Keratinocyte (primary cell): Measurements from ENCODE around the gene TMPRSS4.

Experiments used
- CTCF ChIP-seq, 3 experiments: IDR thresholded peaks in 1 of 3; conservative IDR thresholded peaks in 1 of 3; optimal IDR thresholded peaks in 1 of 3; 2 replicates in 2 of 3; 3 replicates in 1 of 3; pipeline versions ENCODE3 to v1.5.1; 2011; ENCODE audit warnings: low read length in 3 of 3, mild to moderate bottlenecking in 3 of 3, moderate library complexity in 2 of 3, control low read depth in 1 of 3, inconsistent platforms in 1 of 3; ENCODE audit not compliant: insufficient read depth in 2 of 3; ENCODE audit errors: extremely low read depth in 1 of 3
- EZH2 ChIP-seq: IDR thresholded peaks from one replicate; pipeline ENCODE4 v1.6.1; 2012; ENCODE audit warnings: inconsistent platforms, mild to moderate bottlenecking, low read length, moderate library complexity

GRCh38 chr11:118095967-118096367, 19.1 kb downstream of the TMPRSS4 start:
- TF ChIP-seq CTCF (optimal IDR thresholded peaks at IDR 0.05 in 1 of 3, IDR thresholded peaks at IDR 0.05 in 1 of 3, conservative IDR thresholded peaks at IDR 0.05 in 1 of 3; ENCODE audit: extremely low read depth in 1 of 3, insufficient read depth in 2 of 3, low read length in 3 of 3) (no peak), EZH2 (no peak)
